PC-3 (cell line): ENCODE results near the gene MNT. TPM values are rescaled to one million over a fixed set of nuclear protein-coding genes. Genes with fewer than 3 reads are reported as not detected.

Experiments used
- ATAC-seq: fragments of 200-7000 bp; cut with Tn5 transposase; 2 replicates; pipeline ENCODE4 v1.9.1; 2020; ENCODE audit warnings: mild to moderate bottlenecking, moderate library complexity
- BruUV-seq: library from RNA; stranded (reverse); fragments of 400-500 nt; replicated peaks from 2 replicates; lab custom pipeline; 2021; lab: Mats Ljungman, UMichigan
- CTCF ChIA-PET: fragments of 300-600 bp; sonication (Branson Sonifier 250); formaldehyde crosslinking; loops from one replicate; lab custom pipeline; 2022; ENCODE audit warnings: antibody characterized with exemption; lab: Charles Lee
- POLR2A ChIA-PET: fragments of 300-600 bp; sonication (Branson Sonifier 250); formaldehyde crosslinking; loops from one replicate; lab custom pipeline; 2022; ENCODE audit warnings: antibody characterized with exemption; ENCODE audit not compliant: unreplicated experiment; lab: Charles Lee
- DNase-seq: peaks from one replicate; pipeline ENCODE4 v3.0.0-alpha.2; 2015
- H2AFZ ChIP-seq: fragments of 300-600 bp; sonication (generic); 2 replicates; pipeline ENCODE4 v1.6.0; 2016; ENCODE audit warnings: antibody characterized with exemption, low read length
- H3F3A ChIP-seq: fragments of 300-600 bp; sonication (generic); one replicate; pipeline ENCODE4 v1.6.0; 2017; ENCODE audit warnings: antibody characterized with exemption, low read length, control low read depth, mild to moderate bottlenecking; ENCODE audit not compliant: unreplicated experiment
- H3K27ac ChIP-seq: fragments of 300-600 bp; sonication (generic); 2 replicates; pipeline ENCODE4 v1.5.1; 2016; ENCODE audit warnings: mild to moderate bottlenecking, low read length
- H3K27me3 ChIP-seq: fragments of 300-600 bp; sonication (generic); 2 replicates; pipeline ENCODE4 v1.6.1; 2016; ENCODE audit warnings: low read length, mixed read lengths
- H3K36me3 ChIP-seq: fragments of 300-600 bp; sonication (generic); 2 replicates; pipeline ENCODE4 v1.6.1; 2016; ENCODE audit warnings: low read depth, mixed run types, low read length, mixed read lengths
- H3K4me1 ChIP-seq: fragments of 300-600 bp; sonication (generic); 2 replicates; pipeline ENCODE4 v1.5.1; 2016; ENCODE audit warnings: low read length; ENCODE audit not compliant: insufficient read depth
- H3K4me2 ChIP-seq: fragments of 300-600 bp; sonication (generic); 2 replicates; pipeline ENCODE4 v1.6.0; 2016; ENCODE audit warnings: low read length
- H3K4me3 ChIP-seq: fragments of 300-600 bp; sonication (generic); 2 replicates; pipeline ENCODE4 v1.5.1; 2016; ENCODE audit warnings: mild to moderate bottlenecking, low read length, mixed read lengths
- H3K79me2 ChIP-seq: fragments of 300-600 bp; sonication (generic); 2 replicates; pipeline ENCODE4 v1.6.1; 2017; ENCODE audit warnings: low read length, mixed read lengths
- H3K9ac ChIP-seq: fragments of 300-600 bp; sonication (generic); 2 replicates; pipeline ENCODE4 v1.6.0; 2016; ENCODE audit warnings: mild to moderate bottlenecking, low read length
- H3K9me2 ChIP-seq: fragments of 300-600 bp; sonication (generic); replicated peaks from 2 replicates; pipeline ENCODE4 v1.6.1; 2016; ENCODE audit warnings: mixed run types, low read length, mixed read lengths
- H3K9me3 ChIP-seq: fragments of 300-600 bp; sonication (generic); 2 replicates; pipeline ENCODE4 v1.6.1; 2016; ENCODE audit warnings: low read length, mixed read lengths
- H4K20me1 ChIP-seq: fragments of 300-600 bp; sonication (generic); 2 replicates; pipeline ENCODE4 v1.6.1; 2016; ENCODE audit warnings: low read length, mixed read lengths
- EZH2 ChIP-seq: fragments of 300-600 bp; sonication (generic); IDR thresholded peaks from one replicate; pipeline ENCODE4 v1.6.1; 2017; ENCODE audit warnings: antibody characterized with exemption, mild to moderate bottlenecking, low read length; ENCODE audit not compliant: unreplicated experiment
- EZH2phosphoT487 ChIP-seq: fragments of 300-600 bp; sonication (generic); IDR thresholded peaks from 2 replicates; pipeline ENCODE4 v1.6.1; 2018; ENCODE audit warnings: mild to moderate bottlenecking, antibody characterized with exemption, low read length, borderline replicate concordance
- intact Hi-C: fragments of 100-400 bp; cut with micrococcal nuclease; formaldehyde crosslinking; loops from 2 replicates; pipeline ENCODE4 v1.9.0; 2023
- total RNA-seq: library from RNA; depleted of rRNA; stranded (reverse); fragments of >200 nt; gene quantifications from 2 replicates; pipeline ENCODE4 v1.2.3, GENCODE V29; 2014
- TF ChIP-seq, protein P1 (sequence below): fragments of 300-600 bp; sonication (generic); conservative IDR thresholded peaks from 2 replicates; pipeline ENCODE4 v1.5.1; 2017; ENCODE audit warnings: antibody characterized with exemption, low read depth, mild to moderate bottlenecking, low read length

MNT gene
- total RNA-seq, 1 experiment from 2014 or later, result 19.1 TPM

GRCh38 chr17:2399572-2400473, 1.0 kb downstream of the MNT start:
- TF ChIP-seq, protein P1, sequence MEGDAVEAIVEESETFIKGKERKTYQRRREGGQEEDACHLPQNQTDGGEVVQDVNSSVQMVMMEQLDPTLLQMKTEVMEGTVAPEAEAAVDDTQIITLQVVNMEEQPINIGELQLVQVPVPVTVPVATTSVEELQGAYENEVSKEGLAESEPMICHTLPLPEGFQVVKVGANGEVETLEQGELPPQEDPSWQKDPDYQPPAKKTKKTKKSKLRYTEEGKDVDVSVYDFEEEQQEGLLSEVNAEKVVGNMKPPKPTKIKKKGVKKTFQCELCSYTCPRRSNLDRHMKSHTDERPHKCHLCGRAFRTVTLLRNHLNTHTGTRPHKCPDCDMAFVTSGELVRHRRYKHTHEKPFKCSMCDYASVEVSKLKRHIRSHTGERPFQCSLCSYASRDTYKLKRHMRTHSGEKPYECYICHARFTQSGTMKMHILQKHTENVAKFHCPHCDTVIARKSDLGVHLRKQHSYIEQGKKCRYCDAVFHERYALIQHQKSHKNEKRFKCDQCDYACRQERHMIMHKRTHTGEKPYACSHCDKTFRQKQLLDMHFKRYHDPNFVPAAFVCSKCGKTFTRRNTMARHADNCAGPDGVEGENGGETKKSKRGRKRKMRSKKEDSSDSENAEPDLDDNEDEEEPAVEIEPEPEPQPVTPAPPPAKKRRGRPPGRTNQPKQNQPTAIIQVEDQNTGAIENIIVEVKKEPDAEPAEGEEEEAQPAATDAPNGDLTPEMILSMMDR, result no peak
- peak; percentile 81 for TF ChIP-seq EZH2phosphoT487
- no peak for TF ChIP-seq EZH2
- Histone ChIP-seq H3K9me3 (no peaks in the 10 kb centered on the region), H3F3A (peaks cover 3% of the 10 kb centered on the region), H3K79me2 (peaks cover 51% of the 10 kb centered on the region), H3K9me2 (no peaks in the 10 kb centered on the region), H4K20me1 (peaks cover 16% of the 10 kb centered on the region; the same call in 1 of the 2 replicates), H3K4me1 (peaks cover 52% of the 10 kb centered on the region), H3K27ac (peak overlapping the region; percentile 95), H2AFZ (0 out of 2 replicates have a peak overlapping the region, but pooled peaks have one; percentile 46), H3K4me3 (peak overlapping the region; percentile 98), H3K27me3 (no peaks in the 10 kb centered on the region), H3K9ac (peak overlapping the region; percentile 100), H3K36me3 (no peaks in the 10 kb centered on the region), H3K4me2 (peak overlapping the region; percentile 100)
- CTCF ChIA-PET, result no interaction called here
- POLR2A ChIA-PET, result interaction anchor here (0.6 to 1.0 kb wide), 3 partner anchors 17 to 571 kb away, joined by 3 to 6 read pairs (median 6); no protein-coding TSS in a partner anchor
- DNase-seq, result peak; percentile 93
- peak; percentile 44 for ATAC-seq
- BruUV-seq, result TSS peak; percentile 44
- intact Hi-C loops, result loop anchor here (2.0 kb wide), 1 partner anchor 41 kb away; no protein-coding TSS in a partner anchor

- Histone ChIP-seq H3K4me2 (peak overlapping the region; percentile 100), H3K9me3 (no peaks in the 10 kb centered on the region), H3K79me2 (peaks cover 57% of the 10 kb centered on the region), H3K9me2 (no peaks in the 10 kb centered on the region), H3K9ac (peak overlapping the region; percentile 100), H3K27me3 (no peaks in the 10 kb centered on the region), H4K20me1 (peaks cover 16% of the 10 kb centered on the region; the same call in 1 of the 2 replicates), H3F3A (peaks cover 3% of the 10 kb centered on the region), H3K4me3 (peak overlapping the region; percentile 98), H3K36me3 (no peaks in the 10 kb centered on the region), H2AFZ (no peak overlapping the region), H3K27ac (peak overlapping the region; percentile 95), H3K4me1 (peaks cover 51% of the 10 kb centered on the region)
- TF ChIP-seq, protein P1, result no peak
- TF ChIP-seq EZH2phosphoT487 (no peak), EZH2 (no peak)
- BruUV-seq, result no TSS peak
- peak; percentile 68 for DNase-seq
- POLR2A ChIA-PET, result interaction anchor here (0.7 to 1.0 kb wide), 2 partner anchors 16 to 194 kb away, joined by 6 read pairs; no protein-coding TSS in a partner anchor
- ATAC-seq, result peak; percentile 13; the same call in 1 of the 2 replicates
- CTCF ChIA-PET, result no interaction called here
- intact Hi-C loops, result no loop called here
Measured at GRCh38 chr17:2398655-2399571, 1.9 kb downstream of the MNT start.
